ENCODE results near the gene EIF5AL1.
A peak's percentile ranks its signal among the peaks of the same experiment; 100 is the strongest.
"Not testable (repeated sequence)": the region's sequence is repeated elsewhere in the genome, so short reads cannot be mapped to it uniquely, and the experiment has no call there.

EIF5AL1 gene

GRCh38 chr10:79509934-79510508 is 2.3 kb upstream of the EIF5AL1 start:
- H3K4me1 ChIP-seq (ENCODE audit: control insufficient read depth, insufficient read depth, low read length); H3K9me3 ChIP-seq (ENCODE audit: control insufficient read depth, insufficient read depth, low read depth, low read length); H3K4me3 ChIP-seq (ENCODE audit: low read depth, low read length); POLR2A ChIA-PET; H3K27ac ChIP-seq (ENCODE audit: extremely low read depth, low read depth, low read length); H3K36me3 ChIP-seq (ENCODE audit: control insufficient read depth in 2 of 2, insufficient read depth in 1 of 2, low read length in 2 of 2): not testable (repeated sequence)
- CTCF ChIA-PET, result interaction anchor here (0.7 kb wide), 1 partner anchor 413 kb away, joined by 3 read pairs; no protein-coding TSS in a partner anchor

DNA sequence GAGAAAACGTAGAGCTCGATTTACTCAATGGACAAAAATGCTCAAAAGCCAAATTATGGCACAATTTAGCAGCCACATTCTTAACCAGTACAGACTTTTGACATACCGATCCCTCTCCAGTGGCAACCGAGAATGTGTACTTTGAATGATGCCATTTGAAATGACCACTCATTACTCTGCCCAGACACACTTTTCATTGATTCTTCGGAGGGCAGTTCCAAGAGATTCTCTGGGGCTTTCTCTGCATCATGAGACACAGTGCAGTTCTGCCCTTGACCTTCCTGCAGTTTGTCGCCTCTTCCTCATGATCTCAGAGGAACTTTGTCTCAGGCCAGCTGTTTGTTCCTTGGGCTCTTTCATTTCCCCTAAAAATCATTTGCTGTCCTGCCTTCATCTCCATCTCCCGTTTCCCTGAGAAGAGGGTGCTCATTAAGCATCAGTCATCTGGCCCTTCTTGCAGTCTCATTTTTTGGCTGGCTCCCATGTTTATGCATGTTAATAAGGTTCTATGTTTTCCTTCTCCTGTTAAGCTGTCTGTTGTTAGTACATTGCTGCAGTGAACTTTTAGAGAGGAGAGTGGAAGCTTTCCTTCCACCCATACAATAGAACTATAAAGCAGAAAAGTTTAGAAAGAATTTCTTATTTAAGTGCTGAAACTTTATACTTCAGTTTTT is 4.3 kb downstream of the EIF5AL1 start:
- H3K9me3 ChIP-seq (ENCODE audit: control insufficient read depth, insufficient read depth, low read depth, low read length); H3K27ac ChIP-seq (ENCODE audit: extremely low read depth, low read depth, low read length); POLR2A ChIA-PET; H3K36me3 ChIP-seq (ENCODE audit: control insufficient read depth in 2 of 2, insufficient read depth in 1 of 2, low read length in 2 of 2); H3K4me3 ChIP-seq (ENCODE audit: low read depth, low read length); H3K4me1 ChIP-seq (ENCODE audit: control insufficient read depth, insufficient read depth, low read length); CTCF ChIA-PET: not testable (repeated sequence)

- H3K9me3 ChIP-seq (ENCODE audit: control insufficient read depth, insufficient read depth, low read depth, low read length); H3K36me3 ChIP-seq (ENCODE audit: control insufficient read depth in 2 of 2, insufficient read depth in 1 of 2, low read length in 2 of 2); CTCF ChIA-PET; POLR2A ChIA-PET; H3K4me1 ChIP-seq (ENCODE audit: control insufficient read depth, insufficient read depth, low read length); H3K4me3 ChIP-seq (ENCODE audit: low read depth, low read length); H3K27ac ChIP-seq (ENCODE audit: extremely low read depth, low read depth, low read length): not testable (repeated sequence)
These were observed 5.2 kb downstream of the EIF5AL1 start for GRCh38 chr10:79517567-79517966.

GRCh38 chr10:79521751-79522150 is 9.4 kb downstream of the EIF5AL1 start:
- CTCF ChIA-PET; H3K36me3 ChIP-seq (ENCODE audit: control insufficient read depth in 2 of 2, insufficient read depth in 1 of 2, low read length in 2 of 2); H3K27ac ChIP-seq (ENCODE audit: extremely low read depth, low read depth, low read length); POLR2A ChIA-PET; H3K4me3 ChIP-seq (ENCODE audit: low read depth, low read length); H3K4me1 ChIP-seq (ENCODE audit: control insufficient read depth, insufficient read depth, low read length); H3K9me3 ChIP-seq (ENCODE audit: control insufficient read depth, insufficient read depth, low read depth, low read length): not testable (repeated sequence)
- TF ChIP-seq GLIS1 (tag by site-specific recombination; IDR thresholded peaks at IDR 0.05), result peak; percentile 41

- H3K36me3 ChIP-seq (ENCODE audit: control insufficient read depth in 2 of 2, insufficient read depth in 1 of 2, low read length in 2 of 2); POLR2A ChIA-PET; H3K4me3 ChIP-seq (ENCODE audit: low read depth, low read length); CTCF ChIA-PET; H3K27ac ChIP-seq (ENCODE audit: extremely low read depth, low read depth, low read length); H3K9me3 ChIP-seq (ENCODE audit: control insufficient read depth, insufficient read depth, low read depth, low read length); H3K4me1 ChIP-seq (ENCODE audit: control insufficient read depth, insufficient read depth, low read length): not testable (repeated sequence)
These were observed 10.1 kb downstream of the EIF5AL1 start for GRCh38 chr10:79522464-79522863.

- H3K36me3 ChIP-seq (ENCODE audit: control insufficient read depth in 2 of 2, insufficient read depth in 1 of 2, low read length in 2 of 2); H3K27ac ChIP-seq (ENCODE audit: extremely low read depth, low read depth, low read length); POLR2A ChIA-PET; CTCF ChIA-PET; H3K9me3 ChIP-seq (ENCODE audit: control insufficient read depth, insufficient read depth, low read depth, low read length); H3K4me3 ChIP-seq (ENCODE audit: low read depth, low read length); H3K4me1 ChIP-seq (ENCODE audit: control insufficient read depth, insufficient read depth, low read length): not testable (repeated sequence)
These were observed 11.0 kb downstream of the EIF5AL1 start for GRCh38 chr10:79523157-79523853.

DNA sequence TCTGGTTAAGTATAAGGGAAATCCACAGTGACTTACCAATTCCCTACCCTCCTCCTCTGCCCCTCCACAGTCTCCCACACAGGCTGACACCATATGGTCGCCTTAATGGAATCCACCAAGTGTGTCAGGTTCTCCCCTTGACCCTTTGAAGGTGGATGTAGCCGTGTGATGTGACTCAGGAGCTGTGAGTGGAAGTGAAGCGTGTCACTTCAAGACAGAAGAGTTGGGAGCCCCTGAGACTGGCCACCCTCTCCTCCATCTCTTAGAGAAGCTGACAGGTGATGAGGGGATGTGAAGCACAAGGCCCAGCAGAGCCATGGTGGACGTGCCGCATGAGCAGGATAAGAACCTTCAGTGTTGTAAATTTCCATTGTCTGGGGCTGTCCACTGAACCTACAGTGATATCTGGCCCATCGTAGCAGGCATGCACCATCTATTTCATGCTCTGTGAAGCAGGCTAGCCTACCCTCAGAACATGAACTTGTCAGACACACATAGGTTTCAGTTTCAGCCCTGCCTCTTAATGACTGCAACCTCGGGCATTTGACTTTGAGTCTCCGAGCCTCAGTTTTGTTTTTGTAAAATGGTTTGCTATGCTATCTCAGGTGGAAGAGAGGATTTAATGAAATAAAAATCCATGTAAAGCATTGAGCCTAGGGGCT is 12.8 kb downstream of the EIF5AL1 start:
- H3K4me1 ChIP-seq (ENCODE audit: control insufficient read depth, insufficient read depth, low read length); CTCF ChIA-PET; H3K36me3 ChIP-seq (ENCODE audit: control insufficient read depth in 2 of 2, insufficient read depth in 1 of 2, low read length in 2 of 2); H3K9me3 ChIP-seq (ENCODE audit: control insufficient read depth, insufficient read depth, low read depth, low read length); H3K27ac ChIP-seq (ENCODE audit: extremely low read depth, low read depth, low read length); POLR2A ChIA-PET; H3K4me3 ChIP-seq (ENCODE audit: low read depth, low read length): not testable (repeated sequence)

DNA sequence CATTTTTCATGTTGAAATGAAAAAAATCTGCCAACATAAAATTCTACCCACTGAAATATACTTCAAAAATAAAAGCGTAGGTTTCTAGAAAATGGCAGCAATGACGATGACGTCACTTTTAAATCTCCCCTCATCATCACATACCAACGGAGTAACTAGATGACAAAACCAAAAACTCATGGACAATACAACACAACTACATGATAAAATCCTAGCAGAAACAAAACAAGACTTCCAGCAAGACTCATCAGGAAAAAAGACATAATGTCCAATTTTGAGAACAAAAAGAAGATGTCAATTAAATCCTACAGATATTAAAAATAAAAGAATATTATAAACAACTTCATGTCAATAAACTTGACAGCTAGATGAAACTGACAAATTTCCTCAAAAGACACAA is 15.9 kb downstream of the EIF5AL1 start:
- CTCF ChIA-PET; H3K9me3 ChIP-seq (ENCODE audit: control insufficient read depth, insufficient read depth, low read depth, low read length); POLR2A ChIA-PET; H3K27ac ChIP-seq (ENCODE audit: extremely low read depth, low read depth, low read length); H3K4me1 ChIP-seq (ENCODE audit: control insufficient read depth, insufficient read depth, low read length); H3K4me3 ChIP-seq (ENCODE audit: low read depth, low read length); H3K36me3 ChIP-seq (ENCODE audit: control insufficient read depth in 2 of 2, insufficient read depth in 1 of 2, low read length in 2 of 2): not testable (repeated sequence)

- POLR2A ChIA-PET; H3K9me3 ChIP-seq (ENCODE audit: control insufficient read depth, insufficient read depth, low read depth, low read length); H3K4me1 ChIP-seq (ENCODE audit: control insufficient read depth, insufficient read depth, low read length); H3K4me3 ChIP-seq (ENCODE audit: low read depth, low read length); H3K27ac ChIP-seq (ENCODE audit: extremely low read depth, low read depth, low read length); H3K36me3 ChIP-seq (ENCODE audit: control insufficient read depth in 2 of 2, insufficient read depth in 1 of 2, low read length in 2 of 2); CTCF ChIA-PET: not testable (repeated sequence)
These were observed 21.0 kb downstream of the EIF5AL1 start for GRCh38 chr10:79533142-79533902.

- H3K27ac ChIP-seq (ENCODE audit: extremely low read depth, low read depth, low read length); CTCF ChIA-PET; POLR2A ChIA-PET: not testable (repeated sequence)
These were observed 21.5 kb downstream of the EIF5AL1 start for GRCh38 chr10:79533903-79534175.

More at GRCh38 chr10:79533903-79534175, 21.5 kb downstream of the EIF5AL1 start:
- H3K36me3 ChIP-seq (ENCODE audit: control insufficient read depth in 2 of 2, insufficient read depth in 1 of 2, low read length in 2 of 2); H3K4me1 ChIP-seq (ENCODE audit: control insufficient read depth, insufficient read depth, low read length); H3K9me3 ChIP-seq (ENCODE audit: control insufficient read depth, insufficient read depth, low read depth, low read length); H3K4me3 ChIP-seq (ENCODE audit: low read depth, low read length): not testable (repeated sequence)

Measured in HEK293 (cell line).